CD14-positive monocyte (primary cell): ENCODE data around the gene CDC34. TPM values are rescaled to one million over a fixed set of nuclear protein-coding genes. Genes with fewer than 3 reads are reported as not detected.

Experiments
- DNase-seq, 3 donors: peaks; one replicate each; pipeline ENCODE4 v3.0.0-alpha.2; 2011 to 2022
- H2AFZ ChIP-seq: 2 replicates; pipeline ENCODE4 v1.6.0; 2012; ENCODE audit warnings: mild to moderate bottlenecking, low read depth, low read length, inconsistent platforms; ENCODE audit not compliant: insufficient read depth, poor library complexity, severe bottlenecking
- H3K27ac ChIP-seq, 2 donors: 1 replicate in 1 of 2; 2 replicates in 1 of 2; pipeline ENCODE4 v1.5.1; 2012 to 2013; ENCODE audit warnings: low read length in 2 of 2, control low read depth in 1 of 2, inconsistent platforms in 1 of 2, low read depth in 1 of 2, mild to moderate bottlenecking in 1 of 2
- H3K27me3 ChIP-seq, 2 donors: one replicate each; pipeline versions ENCODE4 v1.6.0 to v1.6.1; 2011 to 2013; ENCODE audit warnings: low read length in 2 of 2; ENCODE audit not compliant: control insufficient read depth in 2 of 2, insufficient read depth in 2 of 2
- H3K36me3 ChIP-seq, 2 donors: replicated peaks in 1 of 2; 1 replicate in 1 of 2; 2 replicates in 1 of 2; pipeline versions ENCODE4 v1.5.1 to v1.6.1; 2012 to 2013; ENCODE audit warnings: low read length in 2 of 2, control low read depth in 1 of 2, inconsistent platforms in 1 of 2, mild to moderate bottlenecking in 1 of 2; ENCODE audit not compliant: insufficient read depth in 2 of 2, control insufficient read depth in 1 of 2
- H3K4me1 ChIP-seq, 2 donors: 1 replicate in 1 of 2; 2 replicates in 1 of 2; pipeline versions ENCODE4 v1.5.1 to v1.6.1; 2012 to 2013; ENCODE audit warnings: low read length in 2 of 2, control low read depth in 1 of 2, inconsistent platforms in 1 of 2, mild to moderate bottlenecking in 1 of 2, moderate library complexity in 1 of 2; ENCODE audit not compliant: insufficient read depth in 2 of 2, control insufficient read depth in 1 of 2
- H3K4me2 ChIP-seq: replicated peaks from 2 replicates; pipeline ENCODE3; 2012; ENCODE audit warnings: low read length, moderate library complexity, mild to moderate bottlenecking; ENCODE audit not compliant: poor library complexity, severe bottlenecking; ENCODE audit errors: extremely low read depth
- H3K4me3 ChIP-seq, 3 experiments: fragments of 200-600 bp in 1 of 3; sonication (generic) in 1 of 3; replicated peaks in 1 of 3; 1 replicate in 2 of 3; 2 replicates in 1 of 3; pipeline ENCODE4 v1.5.1; 2011 to 2013; ENCODE audit warnings: low read length in 3 of 3, mild to moderate bottlenecking in 3 of 3, control low read depth in 2 of 3, low read depth in 2 of 3, inconsistent platforms in 1 of 3, moderate library complexity in 1 of 3
- H3K79me2 ChIP-seq: 2 replicates; pipeline ENCODE4 v1.6.0; 2012; ENCODE audit warnings: mild to moderate bottlenecking, control low read depth, inconsistent platforms, low read length, moderate library complexity; ENCODE audit not compliant: insufficient read depth
- H3K9ac ChIP-seq: 2 replicates; pipeline ENCODE4 v1.6.0; 2017; ENCODE audit warnings: low read length, mild to moderate bottlenecking; ENCODE audit not compliant: insufficient read depth, poor library complexity, severe bottlenecking
- H3K9me3 ChIP-seq, 2 donors: replicated peaks in 1 of 2; 1 replicate in 1 of 2; 2 replicates in 1 of 2; pipeline versions ENCODE4 v1.5.1 to v1.6.1; 2012 to 2013; ENCODE audit warnings: low read length in 2 of 2, control low read depth in 1 of 2; ENCODE audit not compliant: control insufficient read depth in 1 of 2, insufficient read depth in 1 of 2
- H4K20me1 ChIP-seq: 2 replicates; pipeline ENCODE4 v1.6.0; 2012; ENCODE audit warnings: mild to moderate bottlenecking, low read length, control low read depth, moderate library complexity; ENCODE audit not compliant: insufficient read depth
- H3K27ac Mint-ChIP-seq, 7 donors: one replicate each; pipeline ENCODE4 v1.8.0; 2020; ENCODE audit warnings: mild to moderate bottlenecking in 7 of 7, mixed read lengths in 7 of 7, moderate library complexity in 6 of 7, inconsistent platforms in 2 of 7
- H3K27me3 Mint-ChIP-seq, 3 donors: one replicate each; pipeline ENCODE4 v1.8.0; 2021 to 2022; ENCODE audit warnings: low read depth in 3 of 3, mild to moderate bottlenecking in 3 of 3, mixed read lengths in 3 of 3, moderate library complexity in 3 of 3, inconsistent platforms in 1 of 3
- H3K36me3 Mint-ChIP-seq, 2 donors: one replicate each; pipeline ENCODE4 v1.8.0; 2020; ENCODE audit warnings: mixed read lengths in 2 of 2, inconsistent platforms in 1 of 2, mild to moderate bottlenecking in 1 of 2
- H3K4me1 Mint-ChIP-seq: one replicate; pipeline ENCODE4 v1.8.0; 2020; ENCODE audit warnings: mild to moderate bottlenecking, mixed read lengths
- H3K4me3 Mint-ChIP-seq, 2 donors: one replicate each; pipeline ENCODE4 v1.8.0; 2020; ENCODE audit warnings: mild to moderate bottlenecking in 2 of 2, mixed read lengths in 2 of 2, moderate library complexity in 1 of 2
- H3K9me3 Mint-ChIP-seq, 7 donors: one replicate each; pipeline ENCODE4 v1.8.0; 2020 to 2022; ENCODE audit warnings: mixed read lengths in 7 of 7, mild to moderate bottlenecking in 6 of 7, moderate library complexity in 6 of 7, inconsistent platforms in 2 of 7
- CTCF ChIP-seq: fragments of 200-600 bp; IDR thresholded peaks from one replicate; pipeline ENCODE4 v1.8.0; 2022; ENCODE audit warnings: antibody characterized with exemption, mild to moderate bottlenecking
- WGBS: methylation state at CpG from one replicate; pipeline ENCODE4 v1.1.5; 2013; ENCODE audit warnings: missing lambda C conversion rate; ENCODE audit not compliant: insufficient coverage; 5-methylcytosine and 5-hydroxymethylcytosine counted together
- intact Hi-C, 2 donors: fragments of 100-400 bp; cut with micrococcal nuclease; formaldehyde crosslinking; loops; one replicate each; pipeline versions ENCODE4 v1.15.0 to v1.15.1; 2023
- polyA plus RNA-seq, 3 donors: library from polyadenylated mRNA; depleted of rRNA in 1 of 3; unstranded in 2 of 3; stranded (reverse) in 1 of 3; fragments of 300-500 nt in 2 of 3; fragments of >200 nt in 1 of 3; fragmentation: Illumina TruSeq in 2 of 3; gene quantifications; 1 replicate in 2 of 3; 2 replicates in 1 of 3; pipeline ENCODE4 v1.2.3, GENCODE V29; 2012 to 2021

The CDC34 gene
- polyA plus RNA-seq, 3 donors, result 25.2 to 49.2 (median 43.0) TPM

DNA sequence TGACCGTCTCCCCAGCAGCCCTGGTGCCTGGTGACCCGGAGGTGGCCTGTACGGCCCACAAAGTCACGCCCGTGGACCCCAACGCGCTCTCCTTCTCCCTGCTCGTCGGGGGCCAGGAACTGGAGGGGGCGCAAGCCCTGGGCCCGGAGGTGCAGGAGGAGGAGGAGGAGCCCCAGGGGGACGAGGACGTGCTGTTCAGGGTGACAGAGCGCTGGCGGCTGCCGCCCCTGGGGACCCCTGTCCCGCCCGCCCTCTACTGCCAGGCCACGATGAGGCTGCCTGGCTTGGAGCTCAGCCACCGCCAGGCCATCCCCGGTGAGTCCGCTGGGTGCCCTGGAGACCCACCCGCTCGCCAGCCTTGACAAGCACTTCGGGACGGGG, 33.1 kb upstream of the CDC34 start:
- H3K27me3 ChIP-seq, result peaks cover 16 to 49% of the 10 kb centered on the region in 2 donors
- H3K4me3 Mint-ChIP-seq, result peak overlapping the region in 1 of 2 donors; percentile 75
- 17% methylated on average over 13 of the region's 26 CpGs for WGBS

DNA sequence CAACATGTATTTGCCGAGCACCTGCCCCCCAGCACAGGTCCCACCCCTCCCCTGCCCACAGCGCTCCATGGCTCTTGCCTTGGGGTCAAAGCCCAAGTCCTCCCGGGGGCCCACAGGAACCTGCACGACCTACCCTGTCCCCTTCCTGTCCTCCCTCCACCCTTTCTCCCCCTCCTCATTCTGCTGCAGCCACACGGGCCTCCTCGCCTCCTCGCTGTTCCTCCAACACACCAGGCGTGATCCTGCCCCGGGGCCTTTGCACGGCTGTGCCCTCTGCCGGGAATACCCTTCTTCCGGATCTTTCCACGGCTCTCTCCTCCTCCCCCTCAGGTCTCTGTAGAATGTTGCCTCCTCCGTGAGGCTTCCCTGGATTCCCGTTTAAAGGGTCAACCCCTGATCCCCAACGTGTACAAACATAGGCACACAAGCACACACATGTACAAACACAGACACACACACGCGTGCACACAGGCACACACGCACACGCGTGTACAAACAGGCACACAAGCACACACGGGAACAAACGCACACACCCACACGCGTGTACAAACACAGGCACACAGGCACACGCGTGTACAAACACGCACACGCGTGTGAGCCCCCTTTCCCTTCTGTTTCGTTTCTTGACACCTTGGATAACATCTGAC, 32.5 kb upstream of the CDC34 start:
- Histone ChIP-seq H3K4me3 (no peak overlapping the region), H3K9ac (no peak overlapping the region), H2AFZ (no peak overlapping the region), H4K20me1 (no peaks in the 10 kb centered on the region), H3K79me2 (no peaks in the 10 kb centered on the region), H3K4me2 (no peak overlapping the region), H3K9me3 (peaks cover 19 to 23% of the 10 kb centered on the region in 2 donors), H3K4me1 (peaks cover 10 to 13% of the 10 kb centered on the region in 2 donors), H3K27ac (no peak overlapping the region), H3K36me3 (no peaks in the 10 kb centered on the region), H3K27me3 (peaks cover 16 to 46% of the 10 kb centered on the region in 2 donors)
- peaks cover 3 to 50% (median 31%) of the 10 kb centered on the region in 7 donors for H3K9me3 Mint-ChIP-seq
- H3K4me1 Mint-ChIP-seq, result peaks cover 8% of the 10 kb centered on the region
- no peak for TF ChIP-seq CTCF
- no peak for DNase-seq
- intact Hi-C loops, result no loop called here
- peak overlapping the region in 1 of 2 donors; percentile 86 for H3K4me3 Mint-ChIP-seq
- peaks cover 4 to 7% of the 10 kb centered on the region in 2 donors for H3K36me3 Mint-ChIP-seq
- H3K27me3 Mint-ChIP-seq, result peaks cover 32 to 65% (median 63%) of the 10 kb centered on the region in 3 donors
- WGBS, result 76% methylated on average over 31 of the region's 31 CpGs
- no peak overlapping the region for H3K27ac Mint-ChIP-seq

More for the DNA sequence above, 33.1 kb upstream of the CDC34 start:
- Histone ChIP-seq H4K20me1 (no peaks in the 10 kb centered on the region), H3K4me1 (peaks cover 10 to 13% of the 10 kb centered on the region in 2 donors), H2AFZ (no peak overlapping the region), H3K9me3 (peaks cover 19 to 23% of the 10 kb centered on the region in 2 donors), H3K9ac (no peak overlapping the region), H3K79me2 (no peaks in the 10 kb centered on the region), H3K4me2 (no peak overlapping the region), H3K27ac (no peak overlapping the region), H3K4me3 (no peak overlapping the region), H3K36me3 (no peaks in the 10 kb centered on the region)
- H3K27ac Mint-ChIP-seq, result no peak overlapping the region
- H3K4me1 Mint-ChIP-seq, result peaks cover 8% of the 10 kb centered on the region
- H3K9me3 Mint-ChIP-seq, result peaks cover 3 to 50% (median 33%) of the 10 kb centered on the region in 7 donors
- H3K36me3 Mint-ChIP-seq, result peaks cover 4 to 7% of the 10 kb centered on the region in 2 donors
- TF ChIP-seq CTCF, result no peak
- peaks cover 34 to 70% (median 66%) of the 10 kb centered on the region in 3 donors for H3K27me3 Mint-ChIP-seq
- no peak for DNase-seq
- intact Hi-C loops, result no loop called here
